Stimulated activated CD8-positive, alpha-beta memory T cell treated with anti-CD3 and anti-CD28 coated beads, Interleukin-15, amount 100 ng/mL, for 4 hours (primary cell): Measurements from ENCODE around the gene LARP4.

ENCODE experiments used
- DNase-seq, 2 donors: peaks; one replicate each; pipeline ENCODE4 v3.0.0-alpha.2; 2020; ENCODE audit warnings: low read depth in 2 of 2

Gene LARP4

GRCh38 chr12:50525422-50525821, 124.7 kb downstream of the LARP4 start:
- no peak for DNase-seq

DNA sequence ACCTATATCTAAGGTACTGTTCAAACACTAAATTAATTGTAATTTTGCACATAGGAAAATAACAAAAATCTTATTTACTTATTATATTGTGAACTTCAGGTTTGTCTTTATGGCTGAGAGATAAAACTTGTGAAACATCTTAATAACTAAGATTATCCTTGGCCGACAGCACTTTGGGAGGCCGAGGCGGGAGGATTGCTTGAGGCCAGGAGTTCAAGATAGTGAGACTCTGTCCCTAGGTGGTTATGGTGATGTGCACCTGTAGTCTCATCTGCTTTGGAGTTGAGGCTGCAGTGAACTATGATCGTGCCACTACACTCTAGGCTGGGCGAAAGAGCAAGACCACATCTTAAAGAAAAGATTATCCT, 126.7 kb downstream of the LARP4 start:
- no peak for DNase-seq

GRCh38 chr12:50528800-50529199, 128.1 kb downstream of the LARP4 start:
- DNase-seq, result no peak

DNA sequence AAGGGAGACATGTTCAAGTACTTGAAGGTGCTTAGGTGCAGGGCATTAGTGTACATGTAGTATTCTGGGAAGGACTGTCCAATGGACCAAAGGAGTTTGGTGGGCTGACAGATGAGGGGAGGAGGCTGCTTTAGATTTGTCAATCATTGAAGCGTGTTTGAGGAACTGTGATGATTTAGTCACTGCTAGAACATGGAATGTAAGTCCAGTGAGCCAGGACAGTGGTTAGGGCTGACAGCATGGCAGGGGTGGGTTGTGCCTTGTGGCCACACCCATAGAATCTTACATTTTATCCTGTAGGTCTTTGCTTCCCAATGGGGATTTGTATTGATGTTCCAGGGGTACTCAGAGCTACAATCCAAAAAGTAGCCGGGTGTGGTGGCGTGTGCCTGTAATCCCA, 128.7 kb downstream of the LARP4 start:
- no peak for DNase-seq
